Cardiac fibroblast (primary cell): Measurements from ENCODE around the gene GMPR.
"Not testable (repeated sequence)": the region's sequence is repeated elsewhere in the genome, so short reads cannot be mapped to it uniquely, and the experiment has no call there.

ENCODE experiments used
- DNase-seq, 2 donors: peaks; one replicate each; pipeline versions ENCODE4 v3.0.0 to v3.0.0-alpha.2; 2010; ENCODE audit warnings: low read depth in 2 of 2
- H3K4me3 ChIP-seq, 2 donors: replicated peaks in 1 of 2; 1 replicate in 1 of 2; 2 replicates in 1 of 2; pipeline ENCODE4 v1.5.1; 2011; ENCODE audit warnings: low read depth in 2 of 2, low read length in 2 of 2, mild to moderate bottlenecking in 2 of 2, moderate library complexity in 1 of 2
- CTCF ChIP-seq: IDR thresholded peaks from one replicate; pipeline ENCODE4 v1.5.1; 2011; ENCODE audit warnings: low read depth, mild to moderate bottlenecking, low read length, inconsistent platforms

GMPR gene

GRCh38 chr6:16265351-16266341 is 27.3 kb downstream of the GMPR start:
- no peak overlapping the region for H3K4me3 ChIP-seq
- TF ChIP-seq CTCF, result no peak
- no peak for DNase-seq

GRCh38 chr6:16267428-16268263 is 29.3 kb downstream of the GMPR start:
- TF ChIP-seq CTCF, result no peak
- DNase-seq, result no peak
- no peak overlapping the region for H3K4me3 ChIP-seq

DNA sequence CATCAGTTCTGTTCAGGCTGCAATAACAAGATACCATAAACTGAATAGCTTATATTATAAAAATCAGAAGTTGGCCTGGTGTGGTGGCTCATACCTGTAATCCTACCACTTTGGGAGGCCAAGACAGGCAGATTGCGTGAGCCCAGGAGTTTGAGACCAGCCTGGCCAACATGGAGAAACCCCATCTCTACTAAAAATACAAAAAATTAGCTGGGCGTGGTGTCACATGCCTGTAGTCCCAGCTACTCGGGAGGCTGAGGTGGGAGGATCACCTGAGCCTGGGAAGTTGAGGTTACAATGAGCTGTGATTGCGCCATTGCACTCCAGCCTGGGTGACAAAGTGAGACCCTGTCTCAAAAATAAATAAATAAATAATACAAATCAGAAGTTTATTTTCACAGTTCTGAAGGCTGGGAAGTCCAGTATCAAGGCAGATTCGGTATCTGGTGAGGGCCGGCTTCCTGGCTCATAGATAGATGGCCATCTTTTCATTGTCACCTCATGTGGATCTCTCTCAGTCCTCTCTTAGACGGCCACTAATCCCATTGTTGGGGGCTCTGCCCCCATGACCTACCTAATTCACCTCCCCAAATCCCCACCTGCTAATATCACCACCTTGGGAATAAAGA is 31.2 kb downstream of the GMPR start:
- not testable (repeated sequence) for DNase-seq, H3K4me3 ChIP-seq

DNA sequence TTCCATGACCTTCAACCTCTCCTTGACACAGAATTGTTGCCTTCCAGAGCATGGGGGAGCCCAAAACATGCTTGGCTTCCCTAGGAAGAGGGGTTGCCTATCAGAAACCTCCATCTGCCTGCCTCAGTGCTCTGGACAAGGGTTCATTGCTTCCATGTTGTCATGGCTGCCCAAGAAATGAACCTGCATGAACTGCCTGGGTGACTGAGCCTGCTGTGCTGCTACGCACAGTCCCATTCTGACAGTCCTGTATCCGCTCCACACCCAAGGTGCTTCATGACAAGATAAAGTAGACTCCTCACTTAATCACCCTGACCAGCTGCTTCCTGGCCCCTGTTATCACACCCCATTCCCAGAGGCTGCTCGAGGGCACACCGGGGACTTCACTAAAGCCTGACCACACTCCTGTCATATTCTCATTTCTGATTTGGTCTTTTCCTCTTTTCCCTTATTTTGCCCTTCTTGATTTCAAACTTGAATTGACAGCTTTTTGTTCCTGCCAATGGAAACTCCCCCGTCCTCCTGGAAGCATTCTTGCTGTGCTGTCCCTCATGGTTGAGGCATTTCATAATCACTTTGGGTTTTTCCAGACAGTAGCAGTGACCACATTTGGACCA is 31.9 kb downstream of the GMPR start:
- no peak for DNase-seq
- TF ChIP-seq CTCF, result no peak

DNA sequence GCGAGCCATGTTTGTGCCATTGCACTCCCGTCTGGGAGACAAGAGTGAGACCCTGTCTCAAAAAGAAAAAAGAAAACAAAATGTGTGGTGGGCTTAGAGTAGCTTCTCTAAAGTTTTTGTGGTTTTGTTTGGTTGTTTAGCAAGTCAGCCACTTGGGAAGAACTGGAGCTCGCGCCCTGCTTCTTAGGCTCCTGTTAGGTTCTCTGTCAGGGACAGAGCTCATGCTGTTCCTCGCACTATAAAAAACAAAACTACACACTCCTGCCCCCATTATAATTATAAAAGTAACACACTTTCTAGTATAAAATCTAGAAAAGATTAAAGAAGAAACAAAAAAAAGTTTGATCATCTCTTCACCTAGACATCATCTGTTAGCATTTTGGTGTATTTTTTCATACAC is 33.0 kb downstream of the GMPR start:
- DNase-seq, result no peak
- no peak overlapping the region for H3K4me3 ChIP-seq
- no peak for TF ChIP-seq CTCF

More for the DNA sequence above, 31.9 kb downstream of the GMPR start:
- no peak overlapping the region for H3K4me3 ChIP-seq

DNA sequence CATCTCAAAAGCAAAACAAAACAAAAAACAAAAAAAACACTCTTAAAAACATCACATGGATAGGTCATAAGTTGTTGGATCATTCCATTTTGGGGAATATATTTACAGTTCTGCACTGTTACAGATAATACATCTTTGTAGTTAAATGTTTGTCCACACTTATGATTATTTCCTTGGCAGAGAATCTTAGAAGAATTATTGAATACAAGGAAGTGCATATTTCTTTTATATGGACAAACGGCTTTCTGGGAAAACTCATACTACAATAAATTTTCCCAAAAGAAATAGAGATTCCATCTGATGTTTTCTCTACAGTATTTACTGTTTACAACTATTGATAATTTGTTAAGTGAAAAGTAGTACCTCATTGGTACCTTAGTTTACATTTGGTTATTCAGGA is 33.8 kb downstream of the GMPR start:
- H3K4me3 ChIP-seq, result no peak overlapping the region
- no peak for TF ChIP-seq CTCF
- DNase-seq, result no peak
